BLaER1 treated with 17β-estradiol and CSF1 and Interleukin-3, amounts not matched to agents 10 nM and 100 nM (cell line): ENCODE data around the gene ARHGAP42.

Source experiments
- H3K27ac ChIP-seq, 11 experiments: shearing (Covaris generic); formaldehyde crosslinking; 2 replicates each; pipeline ENCODE4 v1.8.1; 2022
- H3K27me3 ChIP-seq, 11 experiments: shearing (Covaris generic); formaldehyde crosslinking; 2 replicates each; pipeline ENCODE4 v1.8.1; 2022
- H3K36me3 ChIP-seq, 11 experiments: shearing (Covaris generic); formaldehyde crosslinking; 2 replicates each; pipeline ENCODE4 v1.8.1; 2022
- H3K4me1 ChIP-seq, 10 experiments: shearing (Covaris generic); formaldehyde crosslinking; 2 replicates each; pipeline ENCODE4 v1.8.1; 2022
- H3K4me2 ChIP-seq, 11 experiments: shearing (Covaris generic); formaldehyde crosslinking; 2 replicates each; pipeline ENCODE4 v1.8.1; 2022
- H3K4me3 ChIP-seq, 10 experiments: shearing (Covaris generic); formaldehyde crosslinking; 2 replicates each; pipeline ENCODE4 v1.8.1; 2022
- H3K9ac ChIP-seq, 11 experiments: shearing (Covaris generic); formaldehyde crosslinking; 2 replicates each; pipeline ENCODE4 v1.8.1; 2022
- H3K9me3 ChIP-seq, 11 experiments: shearing (Covaris generic); formaldehyde crosslinking; replicated peaks in 1 of 11; 2 replicates each; pipeline ENCODE4 v1.8.1; 2022
- H4K20me1 ChIP-seq, 11 experiments: shearing (Covaris generic); formaldehyde crosslinking; 2 replicates each; pipeline ENCODE4 v1.8.1; 2022
- Cebpa-rat ChIP-seq, 11 experiments: shearing (Covaris generic); IDR thresholded peaks; 2 replicates each; pipeline ENCODE4 v1.8.1; 2022

ARHGAP42 gene, protein sequence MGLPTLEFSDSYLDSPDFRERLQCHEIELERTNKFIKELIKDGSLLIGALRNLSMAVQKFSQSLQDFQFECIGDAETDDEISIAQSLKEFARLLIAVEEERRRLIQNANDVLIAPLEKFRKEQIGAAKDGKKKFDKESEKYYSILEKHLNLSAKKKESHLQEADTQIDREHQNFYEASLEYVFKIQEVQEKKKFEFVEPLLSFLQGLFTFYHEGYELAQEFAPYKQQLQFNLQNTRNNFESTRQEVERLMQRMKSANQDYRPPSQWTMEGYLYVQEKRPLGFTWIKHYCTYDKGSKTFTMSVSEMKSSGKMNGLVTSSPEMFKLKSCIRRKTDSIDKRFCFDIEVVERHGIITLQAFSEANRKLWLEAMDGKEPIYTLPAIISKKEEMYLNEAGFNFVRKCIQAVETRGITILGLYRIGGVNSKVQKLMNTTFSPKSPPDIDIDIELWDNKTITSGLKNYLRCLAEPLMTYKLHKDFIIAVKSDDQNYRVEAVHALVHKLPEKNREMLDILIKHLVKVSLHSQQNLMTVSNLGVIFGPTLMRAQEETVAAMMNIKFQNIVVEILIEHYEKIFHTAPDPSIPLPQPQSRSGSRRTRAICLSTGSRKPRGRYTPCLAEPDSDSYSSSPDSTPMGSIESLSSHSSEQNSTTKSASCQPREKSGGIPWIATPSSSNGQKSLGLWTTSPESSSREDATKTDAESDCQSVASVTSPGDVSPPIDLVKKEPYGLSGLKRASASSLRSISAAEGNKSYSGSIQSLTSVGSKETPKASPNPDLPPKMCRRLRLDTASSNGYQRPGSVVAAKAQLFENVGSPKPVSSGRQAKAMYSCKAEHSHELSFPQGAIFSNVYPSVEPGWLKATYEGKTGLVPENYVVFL

DNA sequence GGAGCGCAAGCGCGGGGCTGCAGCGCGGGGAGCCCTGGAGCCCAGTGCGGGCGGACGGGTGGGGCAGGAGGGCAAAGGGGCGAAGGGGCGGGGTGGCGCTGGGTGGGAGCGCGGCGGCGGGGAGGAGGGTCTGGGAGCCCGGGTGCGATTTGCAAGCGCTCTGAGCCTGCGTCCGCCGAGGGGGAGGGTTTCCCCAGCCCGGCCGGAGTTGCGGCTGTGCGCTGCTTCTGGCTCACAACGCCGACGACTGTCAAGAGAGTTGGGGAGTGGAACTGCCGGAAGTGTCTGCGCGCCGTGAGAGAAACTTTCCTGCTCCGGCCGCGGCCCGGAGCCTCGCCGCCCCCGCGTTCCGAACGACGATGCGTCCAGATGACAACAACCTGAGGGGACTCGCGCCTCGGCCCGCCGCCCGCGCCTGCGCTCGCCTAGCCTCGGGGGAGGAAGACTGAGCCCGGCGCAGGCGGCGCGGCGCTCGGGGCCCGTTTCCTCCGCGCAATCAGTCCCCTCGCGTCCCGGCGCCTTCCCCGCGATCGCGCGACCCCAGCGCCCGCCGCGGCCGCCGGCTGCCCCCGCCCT, at the start of gene ARHGAP42:
TSS of gene ARHGAP42 (plus strand) at position 235 of the 576 bp plus-strand sequence. CDS start 391 bp downstream, outside the sequence.
- H3K27ac ChIP-seq, result peak within 1 kb of the TSS; percentile 62 to 96 (median 92); a peak in 21 of 22 replicates
- no peaks in the 10 kb centered on the region for H3K9me3 ChIP-seq
- H4K20me1 ChIP-seq, result peaks cover 0 to 31% (median 16%) of the 10 kb centered on the region in 11 experiments; a peak in 10 of 22 replicates
- H3K9ac ChIP-seq, result peak within 1 kb of the TSS; percentile 75 to 97 (median 93)
- TF ChIP-seq Cebpa-rat (IDR thresholded peaks at IDR 0.05), result no peak
- peak within 1 kb of the TSS; percentile 72 to 89 (median 79) for H3K4me2 ChIP-seq
- no peaks in the 10 kb centered on the region; a peak in 2 of 22 replicates for H3K36me3 ChIP-seq
- H3K27me3 ChIP-seq, result no peaks in the 10 kb centered on the region
- H3K4me3 ChIP-seq, result peak within 1 kb of the TSS; percentile 68 to 97 (median 88)
- peaks cover 29 to 69% (median 61%) of the 10 kb centered on the region in 10 experiments for H3K4me1 ChIP-seq

DNA sequence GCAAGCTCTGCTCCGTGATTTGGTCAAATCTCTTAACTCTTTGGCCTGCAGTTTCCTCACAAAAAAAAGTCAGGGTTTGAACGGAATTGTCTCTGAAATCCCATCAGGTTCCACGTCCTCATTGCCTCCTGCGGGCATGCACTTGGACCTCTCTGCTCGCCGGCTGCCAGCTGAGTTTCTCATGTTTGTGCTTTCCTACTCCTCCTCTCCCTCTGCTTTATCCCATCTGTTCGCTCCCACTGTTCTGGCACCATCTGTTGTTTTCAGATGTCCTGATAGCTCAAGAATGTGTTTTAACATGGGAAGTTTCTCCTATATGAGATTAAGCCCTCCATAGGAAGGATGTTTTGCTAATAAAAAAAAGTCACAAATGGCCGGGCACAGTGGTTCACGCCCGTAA, 49.4 kb upstream of the ARHGAP42 start:
- H3K9me3 ChIP-seq, result no peaks in the 10 kb centered on the region
- H3K27me3 ChIP-seq, result no peaks in the 10 kb centered on the region
- no peaks in the 10 kb centered on the region for H3K36me3 ChIP-seq
- no peaks in the 10 kb centered on the region for H3K4me1 ChIP-seq
- no peak for TF ChIP-seq Cebpa-rat (IDR thresholded peaks at IDR 0.05)
- H4K20me1 ChIP-seq, result no peaks in the 10 kb centered on the region
- H3K4me2 ChIP-seq, result no peak overlapping the region
- no peak overlapping the region for H3K27ac ChIP-seq
- H3K4me3 ChIP-seq, result no peak overlapping the region
- H3K9ac ChIP-seq, result no peak overlapping the region

DNA sequence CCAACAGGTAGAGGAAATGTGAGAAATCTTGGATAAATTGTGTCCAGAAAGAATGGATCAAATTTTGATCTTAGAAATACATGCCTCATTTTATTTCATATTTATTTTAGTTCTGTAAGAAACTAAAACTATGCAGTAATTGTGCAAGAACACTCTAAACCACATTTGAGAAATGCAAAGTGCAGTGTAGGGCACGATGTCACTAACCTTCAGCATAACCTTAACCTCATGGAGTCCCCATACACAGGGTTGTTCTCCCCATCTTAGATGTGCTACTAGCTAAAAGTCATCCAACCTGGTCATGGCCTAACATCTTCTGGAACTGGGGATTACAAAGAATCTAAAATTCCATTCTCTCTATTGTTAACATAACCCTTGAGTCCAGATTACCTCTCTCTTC, 48.4 kb upstream of the ARHGAP42 start:
- Histone ChIP-seq H3K27me3 (no peaks in the 10 kb centered on the region), H3K9me3 (no peaks in the 10 kb centered on the region), H4K20me1 (no peaks in the 10 kb centered on the region), H3K4me3 (no peak overlapping the region), H3K9ac (no peak overlapping the region), H3K36me3 (no peaks in the 10 kb centered on the region), H3K27ac (no peak overlapping the region), H3K4me2 (no peak overlapping the region), H3K4me1 (no peaks in the 10 kb centered on the region)
- no peak for TF ChIP-seq Cebpa-rat (IDR thresholded peaks at IDR 0.05)

DNA sequence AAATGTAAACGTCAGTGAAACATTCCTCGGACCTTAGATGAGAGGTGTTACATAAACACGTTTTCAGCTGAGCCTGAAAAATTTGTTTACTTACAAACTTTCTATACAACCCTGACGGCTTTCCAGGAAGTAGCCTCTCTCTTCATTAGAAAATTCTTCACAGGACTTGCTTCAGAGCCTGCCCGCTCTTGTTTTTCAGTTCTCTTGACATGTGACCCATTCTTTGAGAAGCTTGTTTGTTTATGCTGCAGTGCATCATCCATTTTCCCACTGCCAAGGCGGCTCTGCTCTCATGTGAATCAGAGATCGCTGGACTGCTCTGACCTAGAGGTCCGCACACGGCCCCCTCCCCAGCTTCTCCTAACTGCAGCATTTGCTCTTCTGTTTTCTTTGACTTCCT, 47.9 kb upstream of the ARHGAP42 start:
- Histone ChIP-seq H3K4me1 (no peaks in the 10 kb centered on the region), H4K20me1 (no peaks in the 10 kb centered on the region), H3K4me3 (no peak overlapping the region), H3K27ac (no peak overlapping the region), H3K4me2 (no peak overlapping the region), H3K36me3 (no peaks in the 10 kb centered on the region), H3K9me3 (no peaks in the 10 kb centered on the region), H3K27me3 (no peaks in the 10 kb centered on the region), H3K9ac (no peak overlapping the region)
- no peak for TF ChIP-seq Cebpa-rat (IDR thresholded peaks at IDR 0.05)

DNA sequence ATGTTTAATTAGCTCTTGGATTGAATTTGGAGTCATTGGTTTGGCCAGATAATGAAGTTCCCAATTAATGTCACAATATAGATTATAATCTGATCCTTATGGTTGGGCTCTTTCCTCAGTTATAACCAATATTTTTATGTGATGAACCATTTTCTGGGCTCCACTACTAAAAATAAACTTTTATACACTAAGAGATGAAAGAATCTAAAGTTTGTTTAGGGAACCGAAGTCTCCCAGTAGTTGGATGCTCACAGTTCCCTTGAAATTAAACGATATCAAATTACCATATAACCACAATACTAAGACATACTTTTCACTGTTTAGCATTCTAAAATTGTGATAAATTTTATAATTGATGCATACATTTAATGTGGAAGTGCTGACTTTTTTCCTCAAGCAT, 47.0 kb upstream of the ARHGAP42 start:
- Histone ChIP-seq H3K27ac (no peak overlapping the region), H3K9me3 (no peaks in the 10 kb centered on the region), H3K4me2 (no peak overlapping the region), H3K4me1 (no peaks in the 10 kb centered on the region), H3K4me3 (no peak overlapping the region), H3K36me3 (no peaks in the 10 kb centered on the region), H4K20me1 (no peaks in the 10 kb centered on the region), H3K9ac (no peak overlapping the region), H3K27me3 (no peaks in the 10 kb centered on the region)
- no peak for TF ChIP-seq Cebpa-rat (IDR thresholded peaks at IDR 0.05)

DNA sequence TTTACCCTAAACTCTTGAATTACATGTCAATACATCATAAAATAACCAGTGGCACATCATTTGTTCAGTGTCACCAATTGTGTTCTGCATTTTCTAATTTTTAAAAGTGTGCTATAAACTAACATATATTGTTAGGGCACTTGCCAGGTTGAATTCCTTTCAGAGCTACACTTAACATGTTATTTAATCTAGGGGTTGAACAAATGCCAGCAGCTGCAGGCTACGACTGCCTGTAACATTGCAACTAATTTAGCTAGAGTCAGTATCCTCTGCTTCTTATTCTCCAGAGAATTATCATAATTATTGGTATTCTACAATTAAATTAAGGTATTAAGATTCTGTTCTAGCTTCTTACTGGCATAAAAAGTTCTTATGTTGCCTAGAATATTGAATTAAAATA, 46.4 kb upstream of the ARHGAP42 start:
- Histone ChIP-seq H3K9me3 (no peaks in the 10 kb centered on the region), H3K4me3 (no peak overlapping the region), H3K36me3 (no peaks in the 10 kb centered on the region), H3K27me3 (no peaks in the 10 kb centered on the region), H4K20me1 (no peaks in the 10 kb centered on the region), H3K4me1 (no peaks in the 10 kb centered on the region), H3K27ac (no peak overlapping the region), H3K4me2 (no peak overlapping the region), H3K9ac (no peak overlapping the region)
- no peak for TF ChIP-seq Cebpa-rat (IDR thresholded peaks at IDR 0.05)

DNA sequence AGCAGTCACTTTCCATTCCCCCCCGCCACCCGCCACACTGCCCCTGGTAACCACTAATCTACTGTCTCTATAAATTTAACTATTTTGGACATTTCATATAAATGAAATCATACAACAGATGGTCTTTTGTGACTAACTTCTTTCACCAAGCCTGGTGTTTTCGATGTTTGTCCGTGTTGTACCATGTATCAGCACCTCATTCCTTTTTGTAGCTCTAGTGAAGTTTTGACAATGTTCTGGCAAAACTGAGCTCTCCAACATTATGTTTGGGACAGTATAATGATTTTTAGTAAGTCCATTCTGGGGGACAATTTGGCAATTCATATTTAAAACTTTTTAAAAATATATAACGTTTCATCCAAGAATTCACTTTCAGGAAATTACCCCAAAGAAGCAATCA, 45.6 kb upstream of the ARHGAP42 start:
- no peak overlapping the region for H3K4me3 ChIP-seq
- H3K4me1 ChIP-seq, result peaks cover 0 to 3% (median 0%) of the 10 kb centered on the region in 10 experiments; a peak in 1 of 20 replicates
- no peak overlapping the region for H3K27ac ChIP-seq
- no peak overlapping the region for H3K4me2 ChIP-seq
- H3K9me3 ChIP-seq, result no peaks in the 10 kb centered on the region
- H3K36me3 ChIP-seq, result no peaks in the 10 kb centered on the region
- no peak for TF ChIP-seq Cebpa-rat (IDR thresholded peaks at IDR 0.05)
- no peak overlapping the region for H3K9ac ChIP-seq
- H4K20me1 ChIP-seq, result no peaks in the 10 kb centered on the region
- no peaks in the 10 kb centered on the region for H3K27me3 ChIP-seq

DNA sequence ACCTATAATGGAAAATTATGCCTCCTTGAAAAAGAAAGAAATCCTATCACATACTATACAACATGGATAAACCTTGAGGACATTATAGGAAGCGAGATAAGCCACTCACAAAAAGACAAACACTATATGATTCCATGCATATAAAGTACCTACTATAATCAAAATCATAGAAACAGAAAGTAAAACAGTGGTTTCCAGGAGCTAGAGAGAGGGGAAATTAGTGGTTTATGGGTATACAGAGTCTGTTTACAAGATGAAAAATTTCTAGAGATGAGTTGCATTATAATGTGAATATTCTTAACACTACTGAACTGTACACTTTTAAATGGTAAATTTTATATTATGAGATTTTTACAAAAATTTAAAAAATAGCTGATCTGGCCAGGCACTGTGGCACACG, 40.5 kb upstream of the ARHGAP42 start:
- no peak for TF ChIP-seq Cebpa-rat (IDR thresholded peaks at IDR 0.05)
- H3K9ac ChIP-seq, result no peak overlapping the region

DNA sequence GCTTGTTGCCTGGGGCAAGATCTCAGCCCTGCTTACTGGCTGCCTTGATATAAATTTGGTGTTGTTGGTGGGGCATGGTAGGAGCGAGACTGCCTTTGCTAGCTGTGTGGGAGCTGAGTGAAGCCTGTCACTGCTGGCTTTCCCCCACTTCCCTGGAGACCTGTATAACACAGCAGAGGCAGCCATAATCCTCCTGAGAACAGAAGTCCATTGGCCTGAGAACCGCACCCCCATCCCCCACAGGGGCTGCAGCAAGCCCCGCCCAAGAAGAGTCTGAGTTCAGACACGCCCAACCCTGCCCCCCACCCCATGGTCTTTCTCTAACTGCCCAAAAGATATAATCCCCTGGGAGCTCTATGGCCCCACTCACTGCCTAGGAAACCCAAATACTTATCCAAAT, 39.2 kb upstream of the ARHGAP42 start:
- H3K9ac ChIP-seq, result no peak overlapping the region
- no peaks in the 10 kb centered on the region for H3K27me3 ChIP-seq
- H3K4me1 ChIP-seq, result peaks cover 0 to 9% (median 0%) of the 10 kb centered on the region in 10 experiments; a peak in 4 of 20 replicates
- TF ChIP-seq Cebpa-rat (IDR thresholded peaks at IDR 0.05), result no peak
- H4K20me1 ChIP-seq, result no peaks in the 10 kb centered on the region
- no peak overlapping the region for H3K27ac ChIP-seq
- H3K9me3 ChIP-seq, result peaks cover 12 to 28% (median 16%) of the 10 kb centered on the region in 11 experiments; a peak in 16 of 22 replicates
- no peaks in the 10 kb centered on the region for H3K36me3 ChIP-seq
- peak overlapping the region in 4 of 11 experiments; percentile 15 to 32 (median 26); a peak in 4 of 22 replicates for H3K4me2 ChIP-seq
- H3K4me3 ChIP-seq, result no peak overlapping the region

More for the DNA sequence above, 40.5 kb upstream of the ARHGAP42 start:
- no peaks in the 10 kb centered on the region for H3K27me3 ChIP-seq
- H3K36me3 ChIP-seq, result no peaks in the 10 kb centered on the region
- H3K4me3 ChIP-seq, result no peak overlapping the region
- peaks cover 0 to 9% (median 0%) of the 10 kb centered on the region in 10 experiments; a peak in 4 of 20 replicates for H3K4me1 ChIP-seq
- no peaks in the 10 kb centered on the region for H4K20me1 ChIP-seq
- no peak overlapping the region for H3K27ac ChIP-seq
- H3K9me3 ChIP-seq, result peaks cover 12 to 28% (median 16%) of the 10 kb centered on the region in 11 experiments; a peak in 16 of 22 replicates
- H3K4me2 ChIP-seq, result 0 out of 22 replicates have a peak overlapping the region, but pooled peaks of 1 of the 11 experiments have one; percentile 12
